Measurements from ENCODE around the gene CRYGB.

- TF ChIP-seq POLR2A (IDR thresholded peaks at IDR 0.05; ENCODE audit: extremely low read depth, insufficient read length) (no peak), CTCF (IDR thresholded peaks at IDR 0.05; ENCODE audit: low read depth, low read length) (no peak)
These were observed 46.1 kb downstream of the CRYGB start for GRCh38 chr2:208099682-208100470.
